ENCODE results near the gene C2orf74.
A peak's percentile ranks its signal among the peaks of the same experiment; 100 is the strongest.

C2orf74 gene

GRCh38 chr2:61175036-61175435 is 13.0 kb downstream of the C2orf74 start:
- H4K20me1 ChIP-seq (ENCODE audit: low read depth, low read length): no peaks in the 10 kb centered on the region
- no peaks in the 10 kb centered on the region for H3K9me3 ChIP-seq (ENCODE audit: insufficient read depth, low read length)
- H3K4me3 ChIP-seq (ENCODE audit: insufficient read depth, low read length, poor library complexity, severe bottlenecking): no peak overlapping the region
- H3K9ac ChIP-seq (ENCODE audit: low read length): no peak overlapping the region
- H3K9me2 ChIP-seq (replicated peaks; ENCODE audit: insufficient read depth, low read length): no peaks in the 10 kb centered on the region
- no peaks in the 10 kb centered on the region for H3K79me2 ChIP-seq (ENCODE audit: insufficient read depth, low read length)
- H3F3A ChIP-seq (ENCODE audit: insufficient read depth): peaks cover 11% of the 10 kb centered on the region; the same call in 1 of the 2 replicates
- no peak overlapping the region for H3K4me2 ChIP-seq (ENCODE audit: low read depth, low read length, poor library complexity, severe bottlenecking)
- no peaks in the 10 kb centered on the region for H3K36me3 ChIP-seq (ENCODE audit: low read length)
- no peak overlapping the region for H3K27ac ChIP-seq (ENCODE audit: low read depth, low read length)
- H3K27me3 ChIP-seq (ENCODE audit: low read length): no peaks in the 10 kb centered on the region
- no peak for TF ChIP-seq EZH2phosphoT487 (conservative IDR thresholded peaks at IDR 0.05; ENCODE audit: low read length)
- TF ChIP-seq CTCF (IDR thresholded peaks at IDR 0.05; ENCODE audit: insufficient read depth, low read length, poor library complexity, severe bottlenecking): no peak
- no peak overlapping the region for H2AFZ ChIP-seq (ENCODE audit: low read depth, low read length, severe bottlenecking)

- H3K9ac ChIP-seq (ENCODE audit: low read length): peak overlapping the region; percentile 98
- no peaks in the 10 kb centered on the region for H3K9me2 ChIP-seq (replicated peaks; ENCODE audit: insufficient read depth, low read length)
- peak overlapping the region; percentile 73 for H3K27ac ChIP-seq (ENCODE audit: low read depth, low read length)
- H3F3A ChIP-seq (ENCODE audit: insufficient read depth): peaks cover 11% of the 10 kb centered on the region; the same call in 1 of the 2 replicates
- peak overlapping the region; percentile 96 for H2AFZ ChIP-seq (ENCODE audit: low read depth, low read length, severe bottlenecking)
- peak overlapping the region; percentile 76 for H3K4me3 ChIP-seq (ENCODE audit: insufficient read depth, low read length, poor library complexity, severe bottlenecking)
- no peak for TF ChIP-seq EZH2phosphoT487 (conservative IDR thresholded peaks at IDR 0.05; ENCODE audit: low read length)
- TF ChIP-seq CTCF (IDR thresholded peaks at IDR 0.05; ENCODE audit: insufficient read depth, low read length, poor library complexity, severe bottlenecking): no peak
- H4K20me1 ChIP-seq (ENCODE audit: low read depth, low read length): no peaks in the 10 kb centered on the region
- H3K4me2 ChIP-seq (ENCODE audit: low read depth, low read length, poor library complexity, severe bottlenecking): peak overlapping the region; percentile 84
- H3K79me2 ChIP-seq (ENCODE audit: insufficient read depth, low read length): no peaks in the 10 kb centered on the region
- H3K27me3 ChIP-seq (ENCODE audit: low read length): no peaks in the 10 kb centered on the region
- no peaks in the 10 kb centered on the region for H3K9me3 ChIP-seq (ENCODE audit: insufficient read depth, low read length)
- H3K36me3 ChIP-seq (ENCODE audit: low read length): no peaks in the 10 kb centered on the region
Measured at GRCh38 chr2:61176755-61177726, 15.1 kb downstream of the C2orf74 start.

- Histone ChIP-seq H3K79me2 (ENCODE audit: insufficient read depth, low read length) (no peaks in the 10 kb centered on the region), H3K9ac (ENCODE audit: low read length) (peak overlapping the region; percentile 98), H3K27ac (ENCODE audit: low read depth, low read length) (peak overlapping the region; percentile 73), H3K27me3 (ENCODE audit: low read length) (no peaks in the 10 kb centered on the region), H2AFZ (ENCODE audit: low read depth, low read length, severe bottlenecking) (peak overlapping the region; percentile 96), H3K36me3 (ENCODE audit: low read length) (no peaks in the 10 kb centered on the region), H3K9me2 (replicated peaks; ENCODE audit: insufficient read depth, low read length) (no peaks in the 10 kb centered on the region), H3K4me3 (ENCODE audit: insufficient read depth, low read length, poor library complexity, severe bottlenecking) (peak overlapping the region; percentile 76), H3K4me2 (ENCODE audit: low read depth, low read length, poor library complexity, severe bottlenecking) (peak overlapping the region; percentile 76), H4K20me1 (ENCODE audit: low read depth, low read length) (no peaks in the 10 kb centered on the region), H3K9me3 (ENCODE audit: insufficient read depth, low read length) (no peaks in the 10 kb centered on the region), H3F3A (ENCODE audit: insufficient read depth) (peaks cover 11% of the 10 kb centered on the region; the same call in 1 of the 2 replicates)
- TF ChIP-seq CTCF (IDR thresholded peaks at IDR 0.05; ENCODE audit: insufficient read depth, low read length, poor library complexity, severe bottlenecking) (no peak), EZH2phosphoT487 (conservative IDR thresholded peaks at IDR 0.05; ENCODE audit: low read length) (no peak)
Measured at GRCh38 chr2:61177727-61178549, 15.9 kb downstream of the C2orf74 start.

Measured in SU-DHL-6 (cell line).